ENCODE measurements around the gene CISD3. TPM values are rescaled to one million over a fixed set of nuclear protein-coding genes. Genes with fewer than 3 reads are reported as not detected.

The CISD3 gene
- total and polyA plus RNA-seq, 2 donors (not counting 1 experiment from before 2014, with no cell fraction given) = 5.0 to 11.3 TPM

GRCh38 chr17:38742411-38743308, 12.5 kb downstream of the CISD3 start:
- POLR2A ChIA-PET = interaction anchor here (0.7 kb wide), 1 partner anchor 183 kb away, joined by 3 read pairs; no protein-coding TSS in a partner anchor
- DNase-seq (no peak), ATAC-seq (ENCODE audit: low read depth) (no peak)
- H3K4me1 Mint-ChIP-seq = peaks cover 17% of the 10 kb centered on the region
- WGBS (ENCODE audit: insufficient coverage) = 91% methylated on average over 14 of the region's 22 CpGs
- H3K79me2 ChIP-seq (ENCODE audit: control insufficient read depth, insufficient read depth, low read length) = peaks cover 4% of the 10 kb centered on the region
- H3K4me1 ChIP-seq (ENCODE audit: control insufficient read depth in 2 of 2, insufficient read depth in 2 of 2, low read length in 2 of 2) = peaks cover 22 to 24% of the 10 kb centered on the region in 2 donors
- no peak overlapping the region for H2AFZ ChIP-seq (ENCODE audit: insufficient read depth, low read depth, low read length, poor library complexity, severe bottlenecking)
- no peak overlapping the region for H3K27ac Mint-ChIP-seq
- no peak overlapping the region for H3K27ac ChIP-seq (ENCODE audit: low read length in 2 of 2)
- CTCF ChIA-PET = no interaction called here
- TF ChIP-seq EZH2 (IDR thresholded peaks at IDR 0.05; ENCODE audit: borderline replicate concordance, insufficient read depth, low read depth, low read length, poor library complexity, severe bottlenecking) (no peak), CTCF (IDR thresholded peaks at IDR 0.05) (no peak)
- no peak overlapping the region for H3K4me2 ChIP-seq (replicated peaks; ENCODE audit: low read depth, low read length, poor library complexity, severe bottlenecking)
- H3K36me3 ChIP-seq (replicated peaks in 1 of 2; ENCODE audit: control extremely low read depth in 1 of 2, control insufficient read depth in 1 of 2, extremely low read depth in 1 of 2, insufficient read depth in 2 of 2, low read length in 1 of 2) = no peaks in the 10 kb centered on the region
- H3K27me3 Mint-ChIP-seq = peaks cover 18% of the 10 kb centered on the region
- no peaks in the 10 kb centered on the region for H3K9me3 Mint-ChIP-seq (ENCODE audit: insufficient read depth)
- no peak overlapping the region for H3K4me3 ChIP-seq (ENCODE audit: control extremely low read depth in 1 of 5, extremely low read depth in 1 of 5, insufficient read depth in 1 of 5, low read depth in 2 of 5, low read length in 4 of 5)
- H3K4me3 Mint-ChIP-seq = no peak overlapping the region
- H4K20me1 ChIP-seq (ENCODE audit: control insufficient read depth, insufficient read depth, low read length, poor library complexity, severe bottlenecking) = no peaks in the 10 kb centered on the region
- intact Hi-C loops (cut with micrococcal nuclease) = no loop called here
- no peak overlapping the region for H3K9ac ChIP-seq (ENCODE audit: low read length)
- peaks cover 0 to 23% (median under 1%) of the 10 kb centered on the region in 4 experiments for H3K27me3 ChIP-seq (replicated peaks in 1 of 4; ENCODE audit: control extremely low read depth in 1 of 4, control insufficient read depth in 3 of 4, insufficient read depth in 4 of 4, low read length in 3 of 4)
- no peaks in the 10 kb centered on the region for H3K9me3 ChIP-seq (ENCODE audit: control extremely low read depth in 1 of 3, control insufficient read depth in 2 of 3, insufficient read depth in 1 of 3, low read length in 2 of 3)
